Endothelial cell of umbilical vein (primary cell): ENCODE data around the gene KLK2. TPM values are rescaled to one million over a fixed set of nuclear protein-coding genes. Genes with fewer than 3 reads are reported as not detected.

Experiments used
- BruUV-seq: library from RNA; stranded (reverse); fragments of 400-500 nt; replicated peaks from 2 replicates; lab custom pipeline; 2021; lab: Mats Ljungman, UMichigan
- CTCF ChIA-PET: fragments of 300-600, 350-600 bp; sonication (Branson Sonifier 250); formaldehyde crosslinking; loops from one replicate; lab custom pipeline; 2021; ENCODE audit warnings: antibody characterized with exemption, inconsistent platforms; lab: Charles Lee
- POLR2A ChIA-PET: fragments of 300-600, 350-600 bp; sonication (Branson Sonifier 250); formaldehyde crosslinking; loops from one replicate; lab custom pipeline; 2021; ENCODE audit warnings: antibody characterized with exemption, inconsistent platforms; lab: Charles Lee
- DNase-seq: peaks from one replicate; pipeline ENCODE4 v3.0.0-alpha.2; 2011; ENCODE audit warnings: low read depth, low spot score
- FAIRE-seq: peaks from 2 replicates; lab custom pipeline; 2011; peaks lifted over from hg19 to GRCh38; lab: Jason Lieb, UNC
- H2AFZ ChIP-seq: 2 replicates; pipeline ENCODE4 v1.6.0; 2012; ENCODE audit warnings: low read depth, low read length, control low read depth, inconsistent platforms
- H3K27ac ChIP-seq: 2 replicates; pipeline ENCODE4 v1.5.1; 2011; ENCODE audit warnings: low read depth, mild to moderate bottlenecking, control low read depth, low read length, moderate library complexity; ENCODE audit not compliant: insufficient read depth
- H3K27me3 ChIP-seq, 2 experiments: 2 replicates each; pipeline versions ENCODE4 v1.6.0 to v1.6.1; 2011; ENCODE audit warnings: low read length in 2 of 2, mixed read lengths in 1 of 2; ENCODE audit not compliant: control insufficient read depth in 2 of 2, insufficient read depth in 2 of 2
- H3K36me3 ChIP-seq, 2 experiments: 2 replicates in 1 of 2; 3 replicates in 1 of 2; pipeline ENCODE4 v1.5.1; 2011; ENCODE audit warnings: low read length in 2 of 2, mild to moderate bottlenecking in 1 of 2, moderate library complexity in 1 of 2; ENCODE audit not compliant: control insufficient read depth in 2 of 2, insufficient read depth in 2 of 2; ENCODE audit errors: extremely low read depth in 1 of 2
- H3K4me1 ChIP-seq: 3 replicates; pipeline ENCODE4 v1.5.1; 2011; ENCODE audit warnings: mild to moderate bottlenecking, low read length; ENCODE audit not compliant: control insufficient read depth, insufficient read depth; ENCODE audit errors: extremely low read depth
- H3K4me2 ChIP-seq: 2 replicates; pipeline ENCODE4 v1.6.1; 2011; ENCODE audit warnings: low read length, control low read depth, mixed read lengths; ENCODE audit not compliant: insufficient read depth
- H3K4me3 ChIP-seq, 3 experiments: fragments of 200-600 bp in 1 of 3; sonication (generic), shearing (Covaris generic) in 1 of 3; replicated peaks in 1 of 3; 2 replicates each; pipeline ENCODE4 v1.5.1; 2011 to 2016; ENCODE audit warnings: control low read depth in 3 of 3, low read length in 3 of 3, mild to moderate bottlenecking in 2 of 3, inconsistent platforms in 1 of 3, low read depth in 1 of 3, moderate library complexity in 1 of 3; ENCODE audit not compliant: insufficient read depth in 1 of 3
- H3K79me2 ChIP-seq: 2 replicates; pipeline ENCODE4 v1.6.0; 2012; ENCODE audit warnings: low read length, inconsistent platforms; ENCODE audit not compliant: control insufficient read depth, insufficient read depth
- H3K9ac ChIP-seq: replicated peaks from 2 replicates; pipeline ENCODE3; 2011; ENCODE audit warnings: low read length, control low read depth; ENCODE audit not compliant: insufficient read depth; ENCODE audit errors: extremely low read depth
- H3K9me1 ChIP-seq: replicated peaks from 3 replicates; pipeline ENCODE4 v1.6.0; 2011; ENCODE audit warnings: mild to moderate bottlenecking, low read length; ENCODE audit not compliant: control insufficient read depth, insufficient read depth; ENCODE audit errors: extremely low read depth
- H3K9me3 ChIP-seq: replicated peaks from 2 replicates; pipeline ENCODE4 v1.5.1; 2012; ENCODE audit warnings: low read length, inconsistent platforms; ENCODE audit not compliant: control insufficient read depth, insufficient read depth
- H4K20me1 ChIP-seq: replicated peaks from 2 replicates; pipeline ENCODE3; 2011; ENCODE audit warnings: mild to moderate bottlenecking, low read length; ENCODE audit not compliant: control insufficient read depth, insufficient read depth; ENCODE audit errors: extremely low read depth
- EZH2 ChIP-seq: IDR thresholded peaks from 2 replicates; pipeline ENCODE4 v1.6.1; 2012; ENCODE audit warnings: borderline replicate concordance, low read depth, mild to moderate bottlenecking, moderate library complexity, low read length, inconsistent platforms; ENCODE audit not compliant: severe bottlenecking
- FOS ChIP-seq: IDR thresholded peaks from 2 replicates; pipeline ENCODE4 v1.6.1; 2011; ENCODE audit warnings: mild to moderate bottlenecking, low read length, moderate library complexity, borderline replicate concordance; ENCODE audit not compliant: insufficient read depth
- GATA2 ChIP-seq: IDR thresholded peaks from 2 replicates; pipeline ENCODE4 v1.7.0; 2011; ENCODE audit warnings: low read depth, mild to moderate bottlenecking, moderate library complexity, mixed read lengths, low read length; ENCODE audit not compliant: insufficient read length, insufficient read depth
- JUN ChIP-seq: IDR thresholded peaks from 2 replicates; pipeline ENCODE4 v1.6.1; 2011; ENCODE audit warnings: borderline replicate concordance, low read depth; ENCODE audit not compliant: insufficient read length, insufficient read depth
- MYC ChIP-seq: IDR thresholded peaks from one replicate; pipeline ENCODE4 v1.6.1; 2011; ENCODE audit warnings: mild to moderate bottlenecking, low read depth, low read length
- POLR2A ChIP-seq: IDR thresholded peaks from 2 replicates; pipeline ENCODE4 v1.6.1; 2012; ENCODE audit warnings: low read depth, mild to moderate bottlenecking, control low read depth, low read length
- POLR2AphosphoS5 ChIP-seq: IDR thresholded peaks from 2 replicates; pipeline ENCODE4 v1.6.1; 2012; ENCODE audit warnings: low read depth, mild to moderate bottlenecking, control low read depth, low read length, moderate library complexity; ENCODE audit not compliant: insufficient read depth
- dilution Hi-C: fragments of 300-500 bp; cut with MboI; formaldehyde crosslinking; loops from one replicate; pipeline ENCODE4 v1.15.0; 2019; ENCODE audit warnings: low sequenced_read_pairs; ENCODE audit not compliant: extremely low pct_ligation_motif_present
- intact Hi-C: fragments of 100-400 bp; cut with micrococcal nuclease; formaldehyde crosslinking; loops from one replicate; pipeline ENCODE4 v1.10.0; 2022
- polyA plus RNA-seq, 4 experiments: library from polyadenylated mRNA; depleted of rRNA in 3 of 4; stranded (reverse) in 3 of 4; unstranded in 1 of 4; fragments of >200 nt; gene quantifications; 2 replicates each; pipeline versions ENCODE4 v1.2.1 to v1.2.3, GENCODE V29; 2011 to 2012; ENCODE audit warnings: missing spikeins in 1 of 4
- total RNA-seq: library from RNA; stranded (reverse); gene quantifications from 2 replicates; pipeline ENCODE4 v1.2.3, GENCODE V29; 2021
- TF ChIP-seq, protein P1 (sequence below), 2 donors: IDR thresholded peaks; 1 replicate in 1 of 2; 2 replicates in 1 of 2; pipeline ENCODE4 v1.5.1; 2011; ENCODE audit warnings: low read length in 2 of 2, mild to moderate bottlenecking in 2 of 2, moderate library complexity in 2 of 2, control low read depth in 1 of 2, inconsistent platforms in 1 of 2, low read depth in 1 of 2; ENCODE audit not compliant: insufficient read depth in 1 of 2; ENCODE audit errors: extremely low read depth in 1 of 2
- TF ChIP-seq, protein P2 (sequence below): IDR thresholded peaks from 2 replicates; pipeline ENCODE4 v1.6.1; 2011; ENCODE audit not compliant: insufficient read depth, insufficient read length

Gene KLK2
- total and polyA plus RNA-seq, 2 donors (not counting 3 experiments of a cell fraction or from before 2014, with no cell fraction given) = not detected

DNA sequence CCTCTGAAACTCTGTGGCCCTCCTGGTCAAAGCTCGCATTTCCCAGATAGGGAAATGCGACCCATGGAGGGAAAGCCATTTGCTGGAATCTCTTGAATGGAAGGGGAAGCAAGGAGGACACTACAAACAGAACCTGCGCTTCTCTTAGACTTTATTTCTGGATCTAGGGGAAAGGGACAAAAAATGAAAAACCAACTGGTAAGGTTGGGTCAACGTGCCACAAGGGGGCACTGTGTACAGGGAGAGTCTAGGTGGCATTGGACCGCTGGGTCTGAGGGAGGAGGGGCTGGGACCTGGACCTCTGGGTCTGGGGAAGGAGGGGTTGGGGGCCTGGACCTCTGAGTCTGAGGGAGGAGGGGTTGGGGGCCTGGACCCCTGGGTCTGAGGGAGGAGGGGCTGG lies 33.0 kb downstream of the KLK2 start:
- Histone ChIP-seq H3K4me2 (no peak overlapping the region), H3K9me3 (no peaks in the 10 kb centered on the region), H3K27me3 (peaks cover 8 to 9% of the 10 kb centered on the region in 2 experiments), H3K79me2 (no peaks in the 10 kb centered on the region), H3K4me3 (no peak overlapping the region), H2AFZ (no peak overlapping the region), H3K4me1 (no peaks in the 10 kb centered on the region), H3K27ac (no peak overlapping the region), H3K9me1 (no peaks in the 10 kb centered on the region), H3K36me3 (no peaks in the 10 kb centered on the region), H4K20me1 (no peaks in the 10 kb centered on the region), H3K9ac (no peak overlapping the region)
- FAIRE-seq (no peak), DNase-seq (no peak)
- CTCF ChIA-PET = interaction anchor here (1.1 to 2.7 kb wide), 2 partner anchors 12 to 16 kb away, joined by 4 to 19 read pairs; no protein-coding TSS in a partner anchor
- POLR2A ChIA-PET = no interaction called here
- intact Hi-C loops (loop anchor here (1.0 kb wide), 1 partner anchor 16 kb away; no protein-coding TSS in a partner anchor), dilution Hi-C loops (no loop called here)
- BruUV-seq = no TSS peak
- no peak for TF ChIP-seq MYC
- TF ChIP-seq, protein P1, sequence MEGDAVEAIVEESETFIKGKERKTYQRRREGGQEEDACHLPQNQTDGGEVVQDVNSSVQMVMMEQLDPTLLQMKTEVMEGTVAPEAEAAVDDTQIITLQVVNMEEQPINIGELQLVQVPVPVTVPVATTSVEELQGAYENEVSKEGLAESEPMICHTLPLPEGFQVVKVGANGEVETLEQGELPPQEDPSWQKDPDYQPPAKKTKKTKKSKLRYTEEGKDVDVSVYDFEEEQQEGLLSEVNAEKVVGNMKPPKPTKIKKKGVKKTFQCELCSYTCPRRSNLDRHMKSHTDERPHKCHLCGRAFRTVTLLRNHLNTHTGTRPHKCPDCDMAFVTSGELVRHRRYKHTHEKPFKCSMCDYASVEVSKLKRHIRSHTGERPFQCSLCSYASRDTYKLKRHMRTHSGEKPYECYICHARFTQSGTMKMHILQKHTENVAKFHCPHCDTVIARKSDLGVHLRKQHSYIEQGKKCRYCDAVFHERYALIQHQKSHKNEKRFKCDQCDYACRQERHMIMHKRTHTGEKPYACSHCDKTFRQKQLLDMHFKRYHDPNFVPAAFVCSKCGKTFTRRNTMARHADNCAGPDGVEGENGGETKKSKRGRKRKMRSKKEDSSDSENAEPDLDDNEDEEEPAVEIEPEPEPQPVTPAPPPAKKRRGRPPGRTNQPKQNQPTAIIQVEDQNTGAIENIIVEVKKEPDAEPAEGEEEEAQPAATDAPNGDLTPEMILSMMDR (IDR thresholded peaks at IDR 0.05; ENCODE audit: extremely low read depth in 1 of 2, insufficient read depth in 1 of 2, low read depth in 1 of 2, low read length in 2 of 2) = peak; percentile 42 to 60
- TF ChIP-seq, protein P2, sequence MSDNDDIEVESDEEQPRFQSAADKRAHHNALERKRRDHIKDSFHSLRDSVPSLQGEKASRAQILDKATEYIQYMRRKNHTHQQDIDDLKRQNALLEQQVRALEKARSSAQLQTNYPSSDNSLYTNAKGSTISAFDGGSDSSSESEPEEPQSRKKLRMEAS = no peak
- TF ChIP-seq EZH2 = no peak
- TF ChIP-seq POLR2A = no peak
- no peak for TF ChIP-seq GATA2

DNA sequence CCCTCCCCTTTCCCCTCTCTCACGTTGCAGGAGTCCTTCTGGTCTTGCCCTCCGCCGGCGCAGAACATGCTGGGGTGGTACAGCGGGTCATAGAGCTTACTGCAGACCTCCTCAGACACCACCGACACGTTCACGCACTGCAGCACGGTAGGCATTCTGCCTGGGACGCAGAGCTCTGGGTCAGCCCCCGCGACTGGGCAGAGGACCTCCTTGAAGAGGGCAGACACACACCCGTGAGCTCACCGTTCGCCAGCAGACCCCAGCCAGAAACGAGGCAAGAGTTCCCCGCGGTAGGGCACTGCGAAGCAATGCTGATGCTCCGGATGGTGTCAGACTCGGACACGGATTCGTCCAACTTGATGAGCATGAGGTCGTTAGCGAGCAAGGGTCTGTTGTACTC lies 35.1 kb downstream of the KLK2 start:
- no peak overlapping the region for H3K4me3 ChIP-seq
- H4K20me1 ChIP-seq = no peaks in the 10 kb centered on the region
- no TSS peak for BruUV-seq
- ChIA-PET POLR2A (no interaction called here), CTCF (interaction anchor here (1.4 to 3.4 kb wide), 3 partner anchors 14 to 204 kb away, joined by 4 to 24 read pairs (median 5); no protein-coding TSS in a partner anchor)
- H3K4me2 ChIP-seq = no peak overlapping the region
- TF ChIP-seq MYC (no peak), GATA2 (no peak), POLR2AphosphoS5 (no peak), JUN (no peak), FOS (no peak), EZH2 (no peak), POLR2A (no peak)
- TF ChIP-seq, protein P2 = no peak
- TF ChIP-seq, protein P1 (IDR thresholded peaks at IDR 0.05; ENCODE audit: extremely low read depth in 1 of 2, insufficient read depth in 1 of 2, low read depth in 1 of 2, low read length in 2 of 2) = no peak
- H3K9ac ChIP-seq = no peak overlapping the region
- FAIRE-seq (no peak), DNase-seq (no peak)
- H3K4me1 ChIP-seq = no peaks in the 10 kb centered on the region
- H3K9me3 ChIP-seq = no peaks in the 10 kb centered on the region
- dilution Hi-C loops = no loop called here
- no peak overlapping the region for H3K27ac ChIP-seq
- no peak overlapping the region for H2AFZ ChIP-seq
- intact Hi-C loops = no loop called here
- H3K36me3 ChIP-seq = no peaks in the 10 kb centered on the region
- no peaks in the 10 kb centered on the region for H3K79me2 ChIP-seq
- H3K9me1 ChIP-seq = no peaks in the 10 kb centered on the region
- peaks cover 18 to 24% of the 10 kb centered on the region in 2 experiments for H3K27me3 ChIP-seq
